NCI-H526 treated with DMSO at 0.1 percent for 48 hours (cell line): ENCODE data around the gene TMOD3.

Experiments used
- DNase-seq: peaks from one replicate; lab custom pipeline; 2025; lab: John Stamatoyannopoulos, UW

Gene TMOD3

DNA sequence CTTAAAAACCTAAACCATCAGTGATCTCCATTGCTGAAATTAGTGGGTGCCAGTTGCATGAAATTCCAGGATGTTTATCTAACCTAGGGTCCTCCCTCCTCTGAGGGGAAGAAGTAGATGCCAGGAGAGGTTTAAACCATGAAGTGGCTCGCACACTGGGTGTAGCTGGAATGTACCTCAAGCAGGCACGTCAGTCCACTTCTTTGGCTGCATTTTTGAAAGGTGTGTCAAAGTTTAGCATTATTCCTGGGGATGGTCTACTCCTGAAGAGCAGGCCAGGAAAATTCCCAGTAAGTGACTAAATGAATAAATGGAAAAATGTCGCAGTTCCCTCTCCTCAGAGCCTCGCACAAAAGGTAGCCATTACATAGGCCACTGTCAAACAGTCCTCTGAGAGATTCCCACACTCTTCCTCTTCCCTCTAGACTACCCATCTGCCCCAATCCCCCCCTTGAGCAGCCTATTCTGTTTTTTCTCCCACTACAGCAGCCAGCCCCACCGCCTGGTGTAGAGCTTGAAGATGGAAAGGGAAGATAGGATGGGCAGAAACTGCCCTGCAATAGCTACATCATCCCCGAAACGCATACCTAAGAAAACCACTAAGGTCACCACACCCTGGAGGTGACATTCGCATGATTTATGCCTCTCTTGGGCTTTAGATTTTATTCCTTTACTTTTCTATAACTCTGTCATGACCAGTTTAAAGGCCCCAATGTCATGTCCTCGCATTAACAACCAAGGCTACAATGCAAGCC, 655 bp upstream of the TMOD3 start:
- no peak for DNase-seq

DNA sequence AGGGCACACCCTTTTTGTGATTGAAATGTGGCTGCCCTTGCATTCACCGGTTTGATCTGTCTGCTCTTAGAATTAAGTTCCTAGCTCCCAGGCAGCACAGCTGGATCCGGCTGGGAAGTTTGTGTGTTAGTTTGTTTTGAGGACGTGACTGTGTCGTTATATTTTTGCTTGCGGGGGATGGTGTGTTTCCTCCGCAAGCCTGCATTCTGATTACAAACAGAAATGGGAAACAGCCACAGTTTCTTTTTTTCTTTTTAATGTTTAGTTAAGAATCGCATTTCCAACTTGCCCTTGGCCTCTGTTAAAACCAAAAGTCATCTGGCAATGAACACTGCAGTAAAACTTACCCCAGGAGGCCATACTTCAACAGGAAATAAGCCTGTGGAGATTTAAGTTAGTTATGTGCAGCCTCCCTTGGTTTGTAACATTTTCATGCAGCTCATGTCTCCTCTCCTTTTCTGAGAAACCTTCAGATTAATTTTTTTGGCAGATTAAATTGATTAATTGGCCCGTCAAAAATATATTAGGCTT, 888 bp downstream of the TMOD3 start:
- DNase-seq = peak; percentile 32

DNA sequence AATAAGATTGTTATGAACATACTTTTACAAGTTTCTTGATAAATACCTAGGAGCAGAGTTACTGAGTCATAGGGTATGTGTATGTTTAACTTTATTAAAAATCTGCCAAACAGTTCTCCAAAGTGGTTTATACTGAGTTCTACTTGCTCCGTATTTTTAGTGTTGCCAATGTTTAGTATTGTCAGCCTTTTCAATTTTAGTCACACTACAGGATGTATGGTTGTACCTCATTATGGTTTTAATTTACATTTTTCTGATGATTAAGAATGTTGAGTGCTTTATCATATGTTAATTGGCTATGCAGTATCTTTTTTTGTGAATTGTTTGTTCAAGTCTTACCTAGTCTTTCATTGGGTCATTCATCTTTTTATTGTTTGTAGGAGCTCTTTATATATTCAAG, 4.3 kb downstream of the TMOD3 start:
- no peak for DNase-seq

DNA sequence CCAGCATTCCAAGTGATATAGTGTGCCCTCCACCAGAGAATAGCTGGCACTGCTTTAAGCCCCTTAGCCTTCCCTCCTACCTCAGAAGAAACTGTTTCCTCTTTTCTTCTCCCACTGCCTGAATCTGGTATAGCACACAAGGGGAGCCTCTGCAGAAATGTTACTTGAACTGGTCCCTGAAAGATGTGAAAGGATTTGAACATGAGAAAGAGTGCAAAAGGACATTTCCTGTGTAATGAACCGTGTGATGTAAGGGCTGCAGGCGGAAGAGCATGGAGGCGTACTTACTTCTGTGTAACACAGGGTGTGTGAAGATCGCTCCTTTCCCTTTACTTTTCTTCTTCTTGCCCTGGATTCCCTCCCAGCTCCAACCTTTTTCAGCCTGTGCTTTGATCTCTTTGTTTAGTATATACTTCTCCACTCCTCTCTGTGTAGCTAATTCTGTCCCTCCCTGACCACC, 8.4 kb downstream of the TMOD3 start:
- no peak for DNase-seq

DNA sequence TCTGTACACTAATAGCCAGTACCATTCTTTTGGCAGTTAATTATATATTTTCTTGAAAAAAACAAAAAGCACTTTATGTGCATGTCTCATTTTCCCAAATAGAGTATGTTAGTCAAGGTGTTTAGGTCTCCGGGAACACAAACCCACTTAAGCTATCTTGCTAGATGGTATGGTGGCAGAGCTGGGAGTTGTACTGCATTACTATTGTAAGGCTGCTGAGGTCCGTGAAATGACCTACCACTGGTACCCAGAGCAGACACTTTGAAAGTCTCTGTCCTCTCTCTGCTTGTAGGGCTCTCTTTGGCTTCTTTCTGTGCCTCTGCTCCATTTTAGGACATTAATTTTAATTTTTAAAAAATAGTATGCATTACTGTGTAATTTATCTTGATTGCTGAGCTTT, 8.8 kb downstream of the TMOD3 start:
- no peak for DNase-seq

DNA sequence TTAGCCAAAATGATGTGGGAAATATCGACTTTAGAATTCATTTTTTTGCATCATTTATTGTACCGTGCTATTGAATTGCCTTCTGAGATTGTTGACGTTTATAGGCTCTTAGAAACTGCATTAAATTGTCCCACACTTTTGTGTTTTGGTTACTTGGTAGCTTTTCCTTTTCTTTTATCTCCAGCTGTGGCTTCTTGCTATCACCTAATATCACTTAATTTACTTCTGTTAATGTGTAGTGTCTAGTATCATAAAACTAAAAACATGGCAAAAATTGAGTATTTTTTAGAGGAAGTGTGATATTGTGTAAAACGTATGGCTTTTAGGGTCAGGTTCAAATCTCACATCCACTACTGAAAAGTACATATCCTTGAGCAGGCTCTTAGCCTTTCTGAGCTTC, 11.2 kb downstream of the TMOD3 start:
- DNase-seq = no peak

DNA sequence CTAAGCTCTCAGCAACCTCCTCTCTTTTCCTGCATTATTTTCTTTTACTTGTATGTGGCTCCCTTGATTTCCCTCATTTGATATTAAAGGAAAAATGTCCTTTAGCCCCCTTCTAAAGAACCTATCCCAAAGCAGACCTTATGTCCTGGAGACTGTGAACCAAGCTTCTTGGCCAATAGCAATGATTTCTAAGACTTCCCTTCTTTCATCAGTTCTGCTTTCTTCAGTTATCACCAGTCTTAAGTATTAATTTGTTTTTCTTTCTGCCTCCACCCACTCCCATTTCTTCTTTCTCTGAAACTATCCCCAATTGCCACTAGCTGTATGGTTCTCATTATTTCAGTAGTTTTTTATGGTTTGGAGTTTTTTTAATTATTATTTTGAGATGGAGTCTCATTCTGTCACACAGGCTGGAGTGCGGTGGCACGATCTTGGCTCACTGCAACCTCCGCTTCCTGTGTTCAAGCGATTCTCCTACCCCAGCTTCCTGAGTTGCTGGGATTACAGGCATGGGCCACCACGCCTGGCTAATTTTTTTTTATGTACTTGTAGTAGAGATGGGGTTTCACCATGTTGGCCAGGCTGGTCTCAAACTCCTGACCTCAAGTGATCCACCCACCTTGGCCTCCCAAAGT, 12.1 kb downstream of the TMOD3 start:
- no peak for DNase-seq

DNA sequence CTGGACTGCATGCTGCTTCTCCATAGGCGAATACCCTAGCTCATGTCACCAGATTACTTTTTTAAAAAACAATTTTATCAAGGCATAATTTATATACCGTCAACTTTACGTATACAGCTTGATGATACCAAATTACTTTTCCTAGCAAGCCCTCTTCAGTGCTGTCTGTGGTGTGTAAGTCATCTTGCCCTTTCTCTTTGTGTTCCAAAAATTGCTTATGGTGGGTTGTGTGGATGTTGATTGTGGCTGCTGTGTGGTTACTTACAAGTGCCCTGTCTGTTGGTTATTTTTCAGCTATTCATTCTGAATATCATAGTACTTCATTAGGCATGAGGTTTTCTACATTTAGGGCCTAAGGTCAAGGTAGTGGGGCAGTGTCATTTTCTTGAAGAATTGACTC, 12.8 kb downstream of the TMOD3 start:
- DNase-seq = no peak

DNA sequence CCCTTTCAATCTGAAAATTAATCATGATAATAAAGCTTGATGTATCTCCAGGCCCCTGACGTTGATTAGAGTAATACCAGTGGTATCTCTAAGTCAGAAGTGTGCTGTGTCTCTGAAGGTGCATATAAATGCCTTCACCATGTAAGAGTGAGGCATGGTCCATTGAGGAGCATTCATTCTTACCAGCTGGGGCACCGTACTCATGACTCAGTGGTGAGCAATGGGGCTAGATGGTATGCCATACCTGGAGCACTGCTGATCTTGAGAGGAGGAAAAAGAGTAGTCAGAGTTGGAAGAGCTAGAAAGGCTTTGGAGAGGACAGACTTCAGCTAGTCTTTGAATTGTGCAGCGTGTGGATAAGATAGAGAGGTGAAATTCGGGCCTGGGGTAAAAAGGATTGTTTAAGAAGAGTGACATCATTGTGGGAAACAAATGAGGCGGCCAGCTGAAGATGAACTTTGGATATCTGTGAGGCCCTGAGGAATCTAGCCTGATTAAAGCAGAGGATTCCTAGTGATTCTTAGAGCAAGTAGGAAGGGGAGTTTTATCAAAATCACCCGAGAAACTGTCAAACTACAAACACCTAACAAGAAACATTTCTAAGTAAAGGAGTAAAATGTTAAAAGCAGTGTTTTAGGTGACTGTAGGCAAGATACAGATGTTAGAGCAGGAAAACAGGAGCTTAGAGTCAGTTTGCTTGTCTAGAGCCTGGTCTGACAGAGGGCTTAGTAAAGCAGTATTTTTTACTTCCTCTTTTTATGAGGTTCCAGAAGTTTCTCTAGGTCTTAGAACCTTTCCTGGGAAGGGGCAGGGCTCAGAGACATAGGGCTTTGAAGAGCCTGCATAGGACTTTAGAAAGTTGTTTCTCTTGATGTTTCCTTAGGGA, 13.6 kb downstream of the TMOD3 start:
- no peak for DNase-seq

DNA sequence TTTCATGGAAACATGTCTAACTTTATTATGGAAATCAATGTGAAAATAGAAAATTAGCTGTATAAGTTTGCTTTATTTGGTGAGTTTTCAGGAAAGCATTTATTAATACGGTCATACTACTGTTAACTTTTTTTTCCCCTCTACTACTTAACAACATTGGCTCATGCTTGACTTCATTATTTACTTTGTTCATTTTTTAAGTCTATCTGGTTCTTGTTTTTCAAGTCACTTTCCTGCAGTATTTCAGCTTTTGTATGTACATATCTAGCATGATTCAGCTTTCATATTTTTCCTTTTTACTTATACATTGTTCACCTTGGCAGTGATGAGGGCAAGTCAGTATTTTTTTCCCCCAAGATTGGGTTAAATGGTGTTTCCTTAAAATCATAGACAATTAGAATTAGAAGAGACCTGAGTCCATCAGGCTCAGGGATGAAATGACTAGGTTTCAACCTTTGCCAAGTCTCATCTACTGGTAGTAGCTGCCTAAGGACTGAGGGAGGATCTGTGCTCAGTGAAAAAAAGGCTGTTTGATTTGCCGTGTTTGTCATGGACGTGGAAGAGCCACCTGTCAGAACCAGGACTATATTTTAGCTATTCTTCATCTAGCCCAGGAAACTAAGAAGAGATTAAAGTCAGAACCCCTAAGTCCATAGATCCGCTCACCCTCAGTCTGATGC, 15.4 kb downstream of the TMOD3 start:
- DNase-seq = no peak

DNA sequence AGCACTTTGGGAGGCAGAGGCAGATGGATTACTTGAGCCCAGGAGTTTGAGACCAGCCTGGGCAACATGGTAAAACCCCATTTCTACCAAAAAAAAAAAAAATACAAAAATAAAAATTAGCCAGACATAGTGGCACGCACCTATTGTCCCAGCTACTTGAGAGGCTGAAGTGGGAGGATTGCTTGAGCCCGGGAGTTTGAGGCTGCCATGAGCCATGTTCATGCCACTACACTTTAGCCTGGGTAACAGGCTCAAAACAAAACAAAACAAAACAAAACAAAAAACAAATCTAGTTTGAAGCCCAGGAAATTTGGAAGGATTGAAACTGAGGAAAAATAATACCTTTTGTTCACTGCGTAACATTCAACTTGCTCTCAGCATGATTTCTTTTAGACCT, 16.6 kb downstream of the TMOD3 start:
- no peak for DNase-seq

DNA sequence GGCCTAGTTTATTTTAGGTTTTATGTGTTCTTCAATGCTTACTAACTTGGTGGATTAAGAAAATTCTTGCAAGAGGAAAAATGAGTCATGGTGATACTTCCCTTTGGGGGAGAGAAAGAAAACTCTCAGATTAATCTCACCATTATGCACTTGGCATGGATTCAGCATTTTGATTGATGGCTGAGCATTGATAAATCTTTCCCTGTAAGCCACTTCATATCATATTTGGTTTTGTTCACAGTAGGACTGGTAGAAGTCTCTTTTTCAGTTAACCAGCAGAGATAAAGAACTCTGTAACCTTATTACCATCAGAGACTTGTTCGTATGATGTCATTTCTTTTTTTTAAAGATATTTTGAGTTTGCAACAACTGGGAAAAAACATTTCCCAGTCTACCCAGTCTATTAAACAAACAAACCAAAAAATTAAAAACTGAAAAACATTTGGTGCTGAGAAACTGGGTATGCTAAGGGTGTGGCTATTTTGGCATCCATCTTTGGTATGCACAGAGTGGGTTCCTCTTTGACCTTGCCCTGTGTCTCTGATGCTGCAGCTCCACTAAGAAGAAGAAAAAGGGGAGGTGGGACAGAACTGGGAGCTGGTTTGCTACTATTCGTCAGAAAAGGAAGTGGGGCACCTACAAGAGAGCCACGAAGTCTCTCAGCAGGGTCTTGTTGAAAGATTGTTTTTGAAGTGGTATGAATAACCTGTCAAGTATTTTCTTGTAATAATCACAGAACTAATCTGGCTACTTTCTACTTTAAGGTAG, 17.2 kb downstream of the TMOD3 start:
- no peak for DNase-seq

DNA sequence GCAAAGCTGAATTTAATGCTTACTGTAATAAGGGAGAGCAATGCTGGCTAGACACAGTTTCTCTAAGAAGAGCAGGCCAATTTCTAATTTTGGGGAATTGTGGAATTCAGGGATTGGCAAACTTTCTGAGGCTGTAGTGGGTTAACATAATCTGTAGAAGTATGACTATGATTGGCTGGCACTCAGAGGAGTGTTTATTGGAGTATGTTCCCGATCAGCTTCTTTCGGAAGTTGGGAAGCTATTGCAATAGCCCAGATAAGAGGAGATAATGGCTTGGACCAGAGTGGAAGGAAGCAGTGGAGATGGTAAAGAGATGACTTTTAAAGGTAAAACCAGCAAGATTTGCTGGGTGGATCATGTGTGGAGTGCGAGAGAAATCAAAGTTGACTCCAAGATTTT, 19.4 kb downstream of the TMOD3 start:
- no peak for DNase-seq

DNA sequence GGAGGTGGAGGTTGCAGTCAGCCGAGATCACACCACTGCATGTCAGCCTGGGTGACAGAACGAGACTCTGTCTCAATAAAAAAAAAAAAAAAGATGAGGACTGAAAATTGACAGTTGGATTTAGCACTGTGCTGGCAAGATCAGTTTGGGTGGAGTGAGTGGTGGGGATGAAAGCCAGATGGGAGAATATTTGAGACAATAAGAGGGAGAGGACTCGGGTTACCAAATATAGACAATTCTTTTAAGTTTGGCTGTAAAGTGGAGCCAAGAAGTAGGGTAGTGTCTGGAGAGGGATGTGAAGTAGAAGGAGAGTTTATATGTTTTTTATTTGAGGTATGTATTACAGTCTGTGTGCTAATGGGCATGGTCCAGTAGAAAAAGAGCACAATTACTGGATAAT, 20.4 kb downstream of the TMOD3 start:
- DNase-seq = no peak

DNA sequence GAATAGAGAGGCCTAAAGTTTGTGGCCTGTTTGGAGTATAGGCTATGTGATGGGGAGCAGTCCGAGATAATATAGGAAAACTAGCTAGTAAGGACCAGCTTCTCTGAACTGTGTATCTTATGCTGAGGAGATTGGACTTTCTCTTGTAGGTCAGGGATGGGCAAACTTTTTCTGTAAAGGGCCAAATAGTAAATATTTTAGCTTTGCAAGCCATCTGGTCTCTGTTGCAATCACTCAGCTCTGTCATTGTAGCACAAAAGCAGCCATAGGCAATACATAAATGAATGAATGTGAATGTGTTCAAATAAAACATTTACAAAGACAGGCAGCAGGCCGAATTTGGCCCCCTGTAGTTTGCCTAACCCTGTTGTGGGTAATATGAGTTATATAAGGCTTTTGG, 24.5 kb downstream of the TMOD3 start:
- DNase-seq = no peak

DNA sequence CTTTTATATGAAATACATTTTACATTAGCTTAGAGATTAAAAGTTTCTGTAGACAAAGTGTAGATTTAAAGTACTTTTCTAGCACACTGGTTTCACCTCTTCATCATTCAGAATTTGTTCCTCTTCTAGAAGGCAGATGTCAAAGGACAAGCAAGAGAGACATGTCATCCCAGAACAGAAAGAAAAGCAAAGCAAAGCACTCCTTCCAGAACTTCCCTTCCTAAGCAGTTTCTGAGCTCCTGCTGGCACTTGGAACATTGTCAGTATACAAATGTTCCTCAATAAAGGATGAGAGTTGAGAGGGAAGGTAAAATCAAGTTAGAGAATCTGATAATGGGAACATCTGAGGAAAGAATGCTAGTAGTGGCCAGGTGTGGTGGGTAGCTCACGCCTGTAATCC, 26.2 kb downstream of the TMOD3 start:
- no peak for DNase-seq

DNA sequence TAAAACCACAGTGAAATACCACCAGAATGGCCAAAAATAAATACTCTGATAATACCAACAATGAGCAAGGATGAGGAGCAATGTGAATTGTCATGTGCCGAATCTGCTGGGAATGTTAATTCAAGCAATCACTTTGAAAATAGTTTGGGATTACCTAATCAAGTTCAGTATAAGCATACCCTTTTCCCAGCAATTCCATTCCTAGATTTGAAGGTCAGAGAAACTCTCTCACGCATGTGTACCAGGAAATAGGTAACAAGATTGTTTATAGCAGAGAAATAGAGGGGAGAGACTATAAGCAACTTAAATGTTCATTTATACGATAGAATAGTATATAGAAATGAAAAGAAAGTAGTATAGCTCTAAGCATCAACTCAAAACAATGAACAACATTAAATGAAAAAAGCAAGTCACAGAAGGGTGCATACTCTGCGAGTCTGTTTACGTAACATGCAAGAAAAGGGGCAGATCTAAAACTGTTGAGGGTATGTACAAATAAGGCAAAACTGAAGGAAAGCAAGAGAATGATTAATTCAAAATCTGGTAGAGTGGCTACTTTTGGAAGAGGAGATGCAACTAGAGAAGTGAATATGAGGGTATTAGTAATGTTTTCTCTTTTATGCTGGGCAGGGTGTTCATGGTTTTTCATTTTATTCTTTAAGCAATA, 27.4 kb downstream of the TMOD3 start:
- DNase-seq = no peak

DNA sequence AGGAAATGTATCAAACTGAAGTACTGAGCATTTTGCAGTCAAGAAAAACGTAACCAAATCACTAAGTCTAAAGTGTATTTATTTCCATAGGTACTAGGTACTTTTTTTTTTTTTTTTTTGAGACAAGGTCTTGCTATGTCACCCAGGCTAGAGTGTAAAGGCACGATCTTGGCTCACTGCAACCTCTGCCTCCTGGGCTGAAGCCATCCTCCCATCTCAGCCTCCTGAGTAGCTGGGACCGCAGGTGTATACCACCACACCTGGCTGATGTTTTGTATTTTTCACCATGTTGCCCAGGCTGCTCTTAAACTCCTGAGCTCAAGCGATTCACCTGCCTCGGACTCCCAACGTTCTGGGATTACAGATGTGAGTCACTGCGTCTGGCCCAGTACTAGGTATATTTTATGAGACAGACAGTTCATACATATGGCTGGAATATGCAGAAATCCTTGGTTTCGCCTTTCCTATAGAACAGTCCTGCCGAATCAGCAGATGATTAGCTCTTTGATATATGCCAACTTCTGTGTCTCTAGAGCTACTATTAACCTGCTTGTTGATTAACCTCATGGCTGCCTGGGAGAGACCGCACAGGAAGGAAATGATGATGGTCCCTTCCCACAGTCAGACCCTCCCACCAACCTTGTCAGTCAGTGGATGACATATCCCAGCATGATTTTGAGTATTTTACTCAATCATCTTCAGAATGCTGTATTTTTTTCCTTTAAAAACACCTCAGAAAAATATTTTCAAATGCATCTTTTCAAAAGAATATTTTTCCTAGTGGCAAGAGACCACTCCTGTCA, 32.3 kb downstream of the TMOD3 start:
- no peak for DNase-seq

DNA sequence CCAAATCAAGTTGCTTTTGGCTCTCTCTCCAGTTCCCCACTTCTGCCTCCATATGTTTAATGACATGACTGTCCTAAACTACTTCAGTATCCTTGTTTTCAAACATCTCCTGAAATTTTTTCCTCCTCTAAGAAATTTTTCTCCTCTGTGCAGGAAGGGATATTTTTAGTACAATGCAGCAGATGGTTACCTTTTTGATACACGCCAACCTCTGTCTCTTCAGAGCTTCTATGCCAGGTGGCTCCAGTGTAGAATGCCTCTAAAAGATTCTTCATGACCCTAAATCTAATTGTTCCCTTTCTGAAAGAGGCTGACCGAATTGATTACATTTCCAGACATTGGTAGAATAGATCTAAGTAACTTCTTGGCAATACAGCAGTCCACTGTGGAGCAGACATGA, 33.7 kb downstream of the TMOD3 start:
- DNase-seq = no peak
